ENCODE results near the gene SGPP2. TPM values are rescaled to one million over a fixed set of nuclear protein-coding genes. Genes with fewer than 3 reads are reported as not detected.

The SGPP2 gene
- total and polyA plus RNA-seq, 4 donors, result 3.9 to 39.5 (median 23.0) TPM

GRCh38 chr2:222594679-222595078 is 170.3 kb downstream of the SGPP2 start:
- Histone ChIP-seq H3K27ac (ENCODE audit: low read depth in 1 of 2, low read length in 1 of 2) (no peak overlapping the region), H3K36me3 (ENCODE audit: control insufficient read depth in 4 of 4, insufficient read depth in 4 of 4, low read length in 4 of 4) (peaks cover 2 to 15% (median 9%) of the 10 kb centered on the region in 4 donors), H3K27me3 (ENCODE audit: control insufficient read depth in 3 of 3, insufficient read depth in 3 of 3, low read length in 2 of 3) (no peaks in the 10 kb centered on the region), H3K4me1 (ENCODE audit: control insufficient read depth in 5 of 5, insufficient read depth in 5 of 5, low read length in 5 of 5) (no peaks in the 10 kb centered on the region), H3K9me3 (ENCODE audit: control insufficient read depth in 4 of 4, insufficient read depth in 3 of 4, low read length in 3 of 4) (no peaks in the 10 kb centered on the region), H3K9ac (ENCODE audit: insufficient read depth in 1 of 2, low read length in 2 of 2) (no peak overlapping the region), H3K4me3 (no peak overlapping the region)
- ATAC-seq (ENCODE audit: insufficient read depth, low FRiP score) (no peak), DNase-seq (no peak)
- WGBS, 2 donors, result 77 to 97% methylated on average over 1 of the region's 1 CpG
- no peak for TF ChIP-seq CTCF (IDR thresholded peaks at IDR 0.05; ENCODE audit: control extremely low read depth, extremely low read depth)

- no peaks in the 10 kb centered on the region for H3K4me1 ChIP-seq (ENCODE audit: control insufficient read depth in 5 of 5, insufficient read depth in 5 of 5, low read length in 5 of 5)
- DNase-seq (no peak), ATAC-seq (ENCODE audit: insufficient read depth, low FRiP score) (no peak)
- no peaks in the 10 kb centered on the region for H3K27me3 ChIP-seq (ENCODE audit: control insufficient read depth in 3 of 3, insufficient read depth in 3 of 3, low read length in 2 of 3)
- H3K27ac ChIP-seq (ENCODE audit: low read depth in 1 of 2, low read length in 1 of 2), result no peak overlapping the region
- WGBS, 2 donors, result 96% methylated on average over 2 of the region's 2 CpGs
- no peak for TF ChIP-seq CTCF (IDR thresholded peaks at IDR 0.05; ENCODE audit: control extremely low read depth, extremely low read depth)
- peaks cover 2 to 16% (median 10%) of the 10 kb centered on the region in 4 donors for H3K36me3 ChIP-seq (ENCODE audit: control insufficient read depth in 4 of 4, insufficient read depth in 4 of 4, low read length in 4 of 4)
- H3K4me3 ChIP-seq, result no peak overlapping the region
- H3K9me3 ChIP-seq (ENCODE audit: control insufficient read depth in 4 of 4, insufficient read depth in 3 of 4, low read length in 3 of 4), result no peaks in the 10 kb centered on the region
- no peak overlapping the region for H3K9ac ChIP-seq (ENCODE audit: insufficient read depth in 1 of 2, low read length in 2 of 2)
Measured at GRCh38 chr2:222595581-222595980, 171.2 kb downstream of the SGPP2 start.

- ATAC-seq (ENCODE audit: insufficient read depth, low FRiP score) (no peak), DNase-seq (no peak)
- no peaks in the 10 kb centered on the region for H3K27me3 ChIP-seq (ENCODE audit: control insufficient read depth in 3 of 3, insufficient read depth in 3 of 3, low read length in 2 of 3)
- H3K4me1 ChIP-seq (ENCODE audit: control insufficient read depth in 5 of 5, insufficient read depth in 5 of 5, low read length in 5 of 5), result peaks cover 0 to 1% (median 0%) of the 10 kb centered on the region in 5 donors
- TF ChIP-seq CTCF (IDR thresholded peaks at IDR 0.05; ENCODE audit: control extremely low read depth, extremely low read depth), result no peak
- no peaks in the 10 kb centered on the region for H3K9me3 ChIP-seq (ENCODE audit: control insufficient read depth in 4 of 4, insufficient read depth in 3 of 4, low read length in 3 of 4)
- no peak overlapping the region for H3K9ac ChIP-seq (ENCODE audit: insufficient read depth in 1 of 2, low read length in 2 of 2)
- H3K36me3 ChIP-seq (ENCODE audit: control insufficient read depth in 4 of 4, insufficient read depth in 4 of 4, low read length in 4 of 4), result peaks cover 2 to 16% (median 9%) of the 10 kb centered on the region in 4 donors
- H3K27ac ChIP-seq (ENCODE audit: low read depth in 1 of 2, low read length in 1 of 2), result no peak overlapping the region
- no peak overlapping the region for H3K4me3 ChIP-seq
- 87 to 92% methylated on average over 4 of the region's 4 CpGs for WGBS, 2 donors
Measured at GRCh38 chr2:222598611-222599010, 174.3 kb downstream of the SGPP2 start.

DNA sequence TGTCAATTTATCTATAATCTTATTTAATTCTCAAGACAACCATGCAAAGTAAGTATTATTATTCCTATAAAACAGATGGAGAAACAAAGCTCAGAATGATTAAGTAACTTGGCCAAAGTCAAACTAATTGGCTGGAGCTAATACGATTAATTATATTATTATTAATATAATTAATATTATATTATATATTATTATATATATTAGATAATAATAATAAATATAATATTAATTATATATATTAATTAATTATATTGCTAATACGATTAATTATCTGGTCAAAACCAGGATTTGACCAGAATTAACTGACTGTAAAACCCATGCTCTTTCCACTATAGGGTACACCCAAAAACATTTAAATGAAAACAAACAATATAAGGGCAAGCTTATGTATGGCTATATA is 179.2 kb downstream of the SGPP2 start:
- H3K9me3 ChIP-seq (ENCODE audit: control insufficient read depth in 4 of 4, insufficient read depth in 3 of 4, low read length in 3 of 4), result no peaks in the 10 kb centered on the region
- TF ChIP-seq CTCF (IDR thresholded peaks at IDR 0.05; ENCODE audit: control extremely low read depth, extremely low read depth), result no peak
- 94 to 97% methylated on average over 2 of the region's 2 CpGs for WGBS, 2 donors
- DNase-seq, result no peak
- H3K4me3 ChIP-seq, result no peak overlapping the region
- no peaks in the 10 kb centered on the region for H3K27me3 ChIP-seq (ENCODE audit: control insufficient read depth in 3 of 3, insufficient read depth in 3 of 3, low read length in 2 of 3)
- H3K9ac ChIP-seq (ENCODE audit: insufficient read depth in 1 of 2, low read length in 2 of 2), result no peak overlapping the region
- H3K27ac ChIP-seq (ENCODE audit: low read depth in 1 of 2, low read length in 1 of 2), result no peak overlapping the region
- ATAC-seq (ENCODE audit: insufficient read depth, low FRiP score), result no peak
- peaks cover 0 to 8% (median 4%) of the 10 kb centered on the region in 4 donors for H3K36me3 ChIP-seq (ENCODE audit: control insufficient read depth in 4 of 4, insufficient read depth in 4 of 4, low read length in 4 of 4)
- peaks cover 0 to 1% (median 0%) of the 10 kb centered on the region in 5 donors for H3K4me1 ChIP-seq (ENCODE audit: control insufficient read depth in 5 of 5, insufficient read depth in 5 of 5, low read length in 5 of 5)

Data from lung (tissue), 12 donors.